WERI-Rb-1 (cell line): Measurements from ENCODE around the gene STX10.
A peak's percentile ranks its signal among the peaks of the same experiment; 100 is the strongest.

Experiments used
- DNase-seq: peaks from one replicate; pipeline ENCODE4 v3.0.0-alpha.2; 2020
- H3K27ac ChIP-seq: fragments of 250-450 bp; sonication (Bioruptor Pico); 2 replicates; pipeline ENCODE4 v1.5.1; 2020; ENCODE audit warnings: mild to moderate bottlenecking, moderate library complexity
- H3K27me3 ChIP-seq: fragments of 250-450 bp; sonication (Bioruptor Pico); 2 replicates; pipeline ENCODE4 v1.5.1; 2021; ENCODE audit warnings: mild to moderate bottlenecking, low read depth, moderate library complexity; ENCODE audit not compliant: insufficient read depth, severe bottlenecking
- H3K36me3 ChIP-seq: fragments of 250-450 bp; sonication (Bioruptor Pico); 2 replicates; pipeline ENCODE4 v1.5.1; 2020; ENCODE audit warnings: mild to moderate bottlenecking, moderate library complexity
- H3K4me3 ChIP-seq: 2 replicates; pipeline ENCODE4 v1.5.1; 2011; ENCODE audit warnings: low read depth, mild to moderate bottlenecking, control low read depth, low read length
- H3K9me3 ChIP-seq: fragments of 250-450 bp; sonication (Bioruptor Pico); 2 replicates; pipeline ENCODE4 v1.5.1; 2021; ENCODE audit warnings: mild to moderate bottlenecking, moderate library complexity; ENCODE audit not compliant: severe bottlenecking
- CTCF ChIP-seq: IDR thresholded peaks from 2 replicates; pipeline ENCODE4 v1.5.1; 2011; ENCODE audit warnings: low read depth, mild to moderate bottlenecking, control low read depth, inconsistent platforms, low read length

STX10 gene

GRCh38 chr19:13112555-13112954 lies 37.6 kb downstream of the STX10 start:
- TF ChIP-seq CTCF: no peak
- no peaks in the 10 kb centered on the region for H3K27me3 ChIP-seq
- no peaks in the 10 kb centered on the region for H3K9me3 ChIP-seq
- no peak overlapping the region for H3K27ac ChIP-seq
- no peak overlapping the region for H3K4me3 ChIP-seq
- no peak for DNase-seq
- peaks cover 38% of the 10 kb centered on the region for H3K36me3 ChIP-seq

GRCh38 chr19:13110099-13110610 lies 40.0 kb downstream of the STX10 start:
- no peaks in the 10 kb centered on the region for H3K27me3 ChIP-seq
- no peak for DNase-seq
- no peaks in the 10 kb centered on the region for H3K9me3 ChIP-seq
- no peak overlapping the region for H3K4me3 ChIP-seq
- no peak overlapping the region for H3K27ac ChIP-seq
- peaks cover 43% of the 10 kb centered on the region for H3K36me3 ChIP-seq
- no peak for TF ChIP-seq CTCF

- TF ChIP-seq CTCF: no peak
- H3K9me3 ChIP-seq: no peaks in the 10 kb centered on the region
- DNase-seq: no peak
- no peak overlapping the region for H3K4me3 ChIP-seq
- H3K27ac ChIP-seq: no peak overlapping the region
- H3K36me3 ChIP-seq: peaks cover 37% of the 10 kb centered on the region
- H3K27me3 ChIP-seq: no peaks in the 10 kb centered on the region
Measured at GRCh38 chr19:13109361-13110098, 40.6 kb downstream of the STX10 start.

GRCh38 chr19:13104848-13105711 lies 45.1 kb downstream of the STX10 start:
- peaks cover 6% of the 10 kb centered on the region for H3K36me3 ChIP-seq
- H3K27ac ChIP-seq: no peak overlapping the region
- H3K27me3 ChIP-seq: no peaks in the 10 kb centered on the region
- H3K4me3 ChIP-seq: no peak overlapping the region
- TF ChIP-seq CTCF: no peak
- no peaks in the 10 kb centered on the region for H3K9me3 ChIP-seq
- no peak for DNase-seq

GRCh38 chr19:13104360-13104847 lies 45.8 kb downstream of the STX10 start:
- no peak overlapping the region for H3K4me3 ChIP-seq
- TF ChIP-seq CTCF: peak; percentile 98

More at GRCh38 chr19:13104360-13104847, 45.8 kb downstream of the STX10 start:
- H3K36me3 ChIP-seq: peaks cover 6% of the 10 kb centered on the region
- H3K9me3 ChIP-seq: no peaks in the 10 kb centered on the region
- no peaks in the 10 kb centered on the region for H3K27me3 ChIP-seq
- no peak overlapping the region for H3K27ac ChIP-seq
- DNase-seq: peak; percentile 56
